Ishikawa (cell line): ENCODE results near the gene STX8.

ENCODE experiments used
- CEBPB ChIP-seq: IDR thresholded peaks from 2 replicates; pipeline ENCODE4 v1.6.1; 2012
- CREB1 ChIP-seq: IDR thresholded peaks from 2 replicates; pipeline ENCODE4 v1.6.1; 2012; ENCODE audit warnings: low read depth
- EGR1 ChIP-seq: IDR thresholded peaks from 2 replicates; pipeline ENCODE4 v1.6.1; 2012
- EP300 ChIP-seq: IDR thresholded peaks from 2 replicates; pipeline ENCODE4 v1.6.1; 2012; ENCODE audit warnings: borderline replicate concordance
- FOXM1 ChIP-seq: IDR thresholded peaks from 2 replicates; pipeline ENCODE4 v1.6.1; 2012; ENCODE audit warnings: low read depth, borderline replicate concordance
- MAX ChIP-seq: IDR thresholded peaks from 2 replicates; pipeline ENCODE4 v1.6.1; 2012
- YY1 ChIP-seq: IDR thresholded peaks from 2 replicates; pipeline ENCODE4 v1.6.1; 2012; ENCODE audit warnings: low read depth

DNA sequence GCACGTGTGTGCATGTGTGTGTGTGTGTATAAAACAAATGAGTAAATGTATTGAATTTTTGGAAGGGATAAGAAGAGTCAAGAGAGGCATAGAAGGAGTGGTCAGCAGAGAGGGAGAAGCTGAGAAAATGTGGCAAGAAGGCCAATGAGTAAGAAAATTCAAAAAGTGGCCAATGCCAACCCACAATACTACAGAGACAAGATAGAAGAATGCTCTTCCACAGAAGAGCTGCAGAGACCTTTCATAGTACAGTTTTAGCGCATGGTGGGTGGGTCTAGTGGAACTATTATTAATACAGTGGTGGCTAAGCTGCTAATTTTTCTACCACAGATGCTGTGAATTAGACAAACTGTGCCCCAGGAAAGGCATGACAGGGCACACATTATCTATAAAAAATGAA is 320.8 kb downstream of the STX8 start:
- TF ChIP-seq MAX (no peak), EP300 (no peak), CREB1 (no peak), FOXM1 (no peak), YY1 (no peak), CEBPB (no peak), EGR1 (no peak)
